LNCaP clone FGC (cell line): ENCODE measurements around the gene CC2D1A.
A peak's percentile ranks its signal among the peaks of the same experiment; 100 is the strongest.

Experiments
- DNase-seq: peaks from one replicate; pipeline ENCODE4 v3.0.0-alpha.2; 2011; ENCODE audit warnings: low read depth
- H3K4me3 ChIP-seq: 2 replicates; pipeline ENCODE4 v1.5.1; 2011; ENCODE audit warnings: mild to moderate bottlenecking, low read depth, low read length, control low read depth
- CTCF ChIP-seq: IDR thresholded peaks from 2 replicates; pipeline ENCODE4 v1.5.1; 2012; ENCODE audit warnings: mild to moderate bottlenecking; ENCODE audit not compliant: control insufficient read depth, insufficient read depth; ENCODE audit errors: extremely low read depth

CC2D1A gene

GRCh38 chr19:13880059-13881043 is 25.6 kb upstream of the CC2D1A start:
- peak; percentile 84 for TF ChIP-seq CTCF
- DNase-seq, result peak; percentile 63

GRCh38 chr19:13881251-13881691 is 24.7 kb upstream of the CC2D1A start:
- TF ChIP-seq CTCF, result no peak
- no peak overlapping the region for H3K4me3 ChIP-seq
- DNase-seq, result no peak

More at GRCh38 chr19:13880059-13881043, 25.6 kb upstream of the CC2D1A start:
- no peak overlapping the region for H3K4me3 ChIP-seq

DNA sequence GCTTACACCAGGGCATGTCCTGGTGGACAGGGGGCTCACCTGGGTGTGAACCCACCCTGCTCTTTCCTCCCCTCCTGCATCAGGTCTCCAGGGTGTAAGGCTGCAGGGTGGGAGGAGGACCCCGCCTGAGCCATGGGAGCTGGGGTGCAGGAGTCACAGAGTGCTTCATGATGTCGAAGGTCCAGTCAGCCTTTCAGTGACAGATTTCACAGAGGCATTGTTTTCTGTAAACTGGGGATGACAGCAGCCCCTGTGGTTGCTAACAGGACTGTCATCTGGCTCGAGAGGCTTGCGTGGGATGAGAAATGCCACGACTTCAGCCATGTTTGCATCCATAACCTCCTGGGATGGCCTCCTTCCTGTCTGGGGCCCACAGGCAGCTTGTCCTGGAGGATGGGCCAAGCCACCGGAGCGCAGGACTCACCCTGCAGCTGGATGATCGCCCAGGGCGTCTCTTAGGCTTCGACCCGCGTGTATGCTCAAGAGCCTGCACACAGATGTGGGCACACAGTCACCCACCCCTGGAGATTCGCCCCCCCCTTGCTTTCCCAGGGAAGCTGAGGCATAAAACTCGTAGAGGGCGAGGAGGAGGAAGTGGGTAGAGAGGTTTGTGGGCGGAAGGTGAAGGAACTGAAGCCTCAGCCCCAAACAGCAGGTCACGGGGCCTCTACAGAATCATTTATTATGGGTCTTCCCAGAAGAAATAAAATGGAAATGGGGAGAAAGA is 24.1 kb upstream of the CC2D1A start:
- H3K4me3 ChIP-seq, result no peak overlapping the region
- TF ChIP-seq CTCF, result no peak
- no peak for DNase-seq

DNA sequence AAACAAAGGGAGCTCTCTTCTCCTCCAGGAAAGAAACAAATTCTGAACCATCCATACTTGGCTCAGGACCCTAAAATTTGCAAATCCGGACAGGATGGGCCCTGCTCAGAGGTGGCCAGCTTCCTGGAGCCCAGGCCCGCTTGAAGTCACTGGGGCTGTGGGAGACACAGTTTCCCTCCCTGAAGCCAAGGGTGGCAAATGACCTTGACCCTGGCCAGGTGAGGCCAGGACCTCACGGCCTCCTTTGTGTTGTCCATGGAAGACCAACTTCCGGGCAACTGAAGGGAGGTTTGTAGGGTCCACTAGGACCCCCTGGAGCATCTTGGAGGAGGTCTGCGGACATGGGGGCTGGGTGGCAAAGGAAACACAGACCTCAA is 23.6 kb upstream of the CC2D1A start:
- H3K4me3 ChIP-seq, result no peak overlapping the region
- no peak for DNase-seq
- TF ChIP-seq CTCF, result no peak

DNA sequence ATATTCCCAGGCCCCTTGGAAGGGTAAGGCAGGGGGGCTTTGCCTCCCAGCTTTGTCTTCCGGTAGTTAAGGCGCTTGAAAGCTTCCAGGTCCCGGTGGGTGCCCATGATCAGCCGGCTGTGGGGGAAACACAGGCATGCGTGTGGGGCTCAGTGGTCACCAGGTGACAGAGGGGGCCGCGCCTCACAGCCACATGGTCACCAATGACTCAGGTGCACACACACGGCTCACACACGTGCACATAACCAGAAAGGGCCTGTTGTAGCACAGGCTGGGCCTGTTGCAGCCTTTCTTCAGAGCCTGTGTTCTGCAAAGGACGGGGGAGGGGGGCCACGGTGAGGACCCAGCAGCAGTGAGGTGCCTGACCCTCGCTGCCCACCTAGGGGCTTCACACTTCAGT is 23.2 kb upstream of the CC2D1A start:
- H3K4me3 ChIP-seq, result no peak overlapping the region
- no peak for TF ChIP-seq CTCF
- no peak for DNase-seq

DNA sequence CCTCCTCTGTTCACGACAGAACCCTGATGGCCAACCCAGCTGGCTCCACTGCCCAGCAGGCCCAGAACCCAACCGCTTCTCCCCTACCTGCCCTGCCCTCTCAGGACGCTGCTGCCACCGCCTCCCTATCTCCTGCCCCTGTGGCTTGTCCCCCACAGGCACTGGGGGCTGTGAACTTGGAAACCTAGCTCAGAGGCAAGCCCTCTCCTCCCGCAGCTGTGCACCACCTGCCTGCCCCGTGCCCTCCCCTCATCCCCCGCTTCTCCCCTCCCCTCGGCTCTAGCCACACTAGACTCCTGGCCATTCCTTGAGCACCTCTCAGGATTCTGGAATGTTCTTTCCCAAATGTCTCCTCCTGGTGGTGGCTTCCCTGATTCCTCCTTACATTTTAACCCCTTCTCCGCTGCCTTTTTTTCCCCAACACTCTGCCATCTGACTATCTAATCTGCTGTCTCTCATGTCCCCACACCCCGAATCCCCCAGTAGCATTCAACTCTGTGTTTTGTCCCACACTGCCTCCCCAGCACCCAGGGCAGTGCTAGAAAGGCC is 22.4 kb upstream of the CC2D1A start:
- no peak overlapping the region for H3K4me3 ChIP-seq
- DNase-seq, result no peak
- no peak for TF ChIP-seq CTCF
